ENCODE results near the gene MAGOHB. TPM values are rescaled to one million over a fixed set of nuclear protein-coding genes. Genes with fewer than 3 reads are reported as not detected.

Gene MAGOHB
- total RNA-seq, 5 donors from 2014 or later (not counting 1 experiment from before 2014, with no cell fraction given): 11.6 to 22.9 (median 20.3) TPM

Other genes with a start within 250 kb of the MAGOHB start
- 100 to 1,000 TPM in 4 of 5 donors, 10 to 100 TPM in 1; 74.5 to 162 (median 141) TPM for gene KLRK1, start 223.6 kb downstream of the MAGOHB start, total RNA-seq
- gene KLRC4, start 203.9 kb downstream of the MAGOHB start, total RNA-seq: 10 to 100 TPM in 3 of 5 donors, 1 to 10 TPM in 2; 7.1 to 27.1 (median 17.3) TPM
- 1 to 10 TPM; 1.3 to 9.9 (median 1.6) TPM for gene KLRC3, start 193.0 kb downstream of the MAGOHB start, total RNA-seq
- 1 to 10 TPM in 4 of 5 donors, under 1 TPM in 1; 0.99 to 3.8 (median 1.9) TPM for gene KLRC2, start 177.6 kb downstream of the MAGOHB start, total RNA-seq
- gene KLRC1, start 160.2 kb downstream of the MAGOHB start, total RNA-seq: 10 to 100 TPM in 1 of 5 donors, 1 to 10 TPM in 4; 1.7 to 11.2 (median 2.9) TPM
- 1 to 10 TPM in 2 of 5 donors, under 1 TPM in 3; 0.28 to 3.9 (median 0.63) TPM for gene EIF2S3B, start 107.7 kb downstream of the MAGOHB start, total RNA-seq
- gene STYK1, start 60.4 kb upstream of the MAGOHB start, total RNA-seq: 1 to 10 TPM in 1 of 5 donors, under 1 TPM in 4; 0.20 to 1.8 (median 0.39) TPM
- gene YBX3, start 109.7 kb upstream of the MAGOHB start, total RNA-seq: 100 to 1,000 TPM in 1 of 5 donors, 10 to 100 TPM in 4; 14.8 to 101 (median 44.2) TPM
- not detected for gene TAS2R7, start 189.0 kb upstream of the MAGOHB start, total RNA-seq
- not detected for gene TAS2R8, start 193.7 kb upstream of the MAGOHB start, total RNA-seq
- not detected for gene TAS2R9, start 196.6 kb upstream of the MAGOHB start, total RNA-seq
- gene TAS2R10, start 212.7 kb upstream of the MAGOHB start, total RNA-seq: 1 to 10 TPM in 2 of 5 donors, under 1 TPM in 1, not detected in 2; 0.33 to 1.3 (median 1.2) TPM
- 1 to 10 TPM in 4 of 5 donors, under 1 TPM in 1; 0.73 to 3.8 (median 2.2) TPM for gene PRR4, start 235.9 kb upstream of the MAGOHB start, total RNA-seq

All from T-cell (primary cell).